Skin of body (tissue), 3 donors: ENCODE measurements around the gene CLK4. TPM values are rescaled to one million over a fixed set of nuclear protein-coding genes. Genes with fewer than 3 reads are reported as not detected.

ENCODE experiments used
- DNase-seq: peaks from one replicate; lab custom pipeline; 2025; lab: John Stamatoyannopoulos, UW
- small RNA-seq: library from RNA; depleted of rRNA; stranded (forward); fragments of <200 nt; gene quantifications from one replicate; pipeline ENCODE3, GENCODE V24; 2014; ENCODE audit warnings: low replicate concordance
- total RNA-seq: library from RNA; depleted of rRNA; stranded (reverse); fragments of >200 nt; gene quantifications from one replicate; pipeline ENCODE4 v1.2.3, GENCODE V29; 2014

The CLK4 gene
- total RNA-seq, 1 donor from 2014 or later, result 51.8 TPM

DNA sequence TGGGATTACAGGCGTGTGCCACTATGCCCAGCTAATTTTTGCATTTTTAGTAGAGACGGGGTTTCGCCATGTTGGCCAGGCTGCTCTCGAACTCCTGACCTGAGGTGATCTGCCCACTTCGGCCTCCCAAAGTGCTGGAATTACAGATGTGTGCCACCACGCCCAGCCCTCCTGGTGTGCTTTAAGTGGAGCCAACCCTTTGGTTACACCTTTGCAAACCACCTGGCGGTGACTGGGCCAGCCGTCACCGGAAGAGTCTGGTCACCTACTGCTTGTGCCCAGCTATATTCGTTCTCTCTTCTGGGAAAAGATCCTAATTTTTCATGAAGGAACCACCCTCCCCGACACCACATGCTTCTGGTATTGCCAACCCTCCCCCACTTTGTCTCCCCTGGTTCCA is 72.5 kb downstream of the CLK4 start:
- no peak for DNase-seq

DNA sequence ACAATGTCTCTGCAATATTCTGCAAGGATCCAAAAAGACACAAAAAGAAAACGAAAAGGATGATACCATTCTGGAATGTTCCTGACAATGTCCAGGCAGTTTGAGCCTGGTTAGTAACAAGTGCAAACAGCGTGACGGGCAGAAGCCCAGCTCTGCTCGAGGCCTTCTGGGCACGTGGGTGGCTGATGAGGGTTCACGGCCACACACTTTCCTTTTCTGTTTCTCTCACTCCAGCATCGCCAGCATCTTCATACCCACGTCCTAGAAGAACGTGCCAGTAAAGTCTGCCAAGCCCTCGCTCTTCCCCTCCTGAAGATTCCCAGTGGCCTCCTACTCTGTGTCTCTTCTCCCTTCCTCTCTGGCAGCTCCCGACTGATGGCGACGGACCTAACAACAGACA is 73.3 kb downstream of the CLK4 start:
- no peak for DNase-seq

Small RNA genes within 50 kb of the gene (small RNA-seq; reads per million reads assigned to genes)
- gene RN7SKP70, result not detected

Other genes starting within 250 kb of the CLK4 start
- gene COL23A1, start 36.7 kb downstream of the CLK4 start, total RNA-seq, result 4.6 TPM
- gene ZNF354A, start 103.6 kb upstream of the CLK4 start, total RNA-seq, result 9.0 TPM
- gene ZNF354B, start 232.9 kb upstream of the CLK4 start, total RNA-seq, result 20.2 TPM